ES-I3 (cell line): ENCODE data around the gene MYH7.
"Not testable (repeated sequence)": the region's sequence is repeated elsewhere in the genome, so short reads cannot be mapped to it uniquely, and the experiment has no call there.

Source experiments
- H3K36me3 ChIP-seq: 2 replicates; pipeline ENCODE4 v1.6.1; 2013; ENCODE audit warnings: mild to moderate bottlenecking, low read length, control low read depth, moderate library complexity; ENCODE audit not compliant: insufficient read depth
- H3K4me1 ChIP-seq: 2 replicates; pipeline ENCODE4 v1.6.1; 2013; ENCODE audit warnings: mild to moderate bottlenecking, control low read depth, low read length; ENCODE audit not compliant: insufficient read depth
- H3K9ac ChIP-seq: 2 replicates; pipeline ENCODE4 v1.6.1; 2013; ENCODE audit warnings: low read depth, mild to moderate bottlenecking, low read length, moderate library complexity
- H3K9me3 ChIP-seq: 2 replicates; pipeline ENCODE4 v1.6.1; 2013; ENCODE audit warnings: mild to moderate bottlenecking, low read length, moderate library complexity; ENCODE audit not compliant: control insufficient read depth, insufficient read depth

Gene MYH7

DNA sequence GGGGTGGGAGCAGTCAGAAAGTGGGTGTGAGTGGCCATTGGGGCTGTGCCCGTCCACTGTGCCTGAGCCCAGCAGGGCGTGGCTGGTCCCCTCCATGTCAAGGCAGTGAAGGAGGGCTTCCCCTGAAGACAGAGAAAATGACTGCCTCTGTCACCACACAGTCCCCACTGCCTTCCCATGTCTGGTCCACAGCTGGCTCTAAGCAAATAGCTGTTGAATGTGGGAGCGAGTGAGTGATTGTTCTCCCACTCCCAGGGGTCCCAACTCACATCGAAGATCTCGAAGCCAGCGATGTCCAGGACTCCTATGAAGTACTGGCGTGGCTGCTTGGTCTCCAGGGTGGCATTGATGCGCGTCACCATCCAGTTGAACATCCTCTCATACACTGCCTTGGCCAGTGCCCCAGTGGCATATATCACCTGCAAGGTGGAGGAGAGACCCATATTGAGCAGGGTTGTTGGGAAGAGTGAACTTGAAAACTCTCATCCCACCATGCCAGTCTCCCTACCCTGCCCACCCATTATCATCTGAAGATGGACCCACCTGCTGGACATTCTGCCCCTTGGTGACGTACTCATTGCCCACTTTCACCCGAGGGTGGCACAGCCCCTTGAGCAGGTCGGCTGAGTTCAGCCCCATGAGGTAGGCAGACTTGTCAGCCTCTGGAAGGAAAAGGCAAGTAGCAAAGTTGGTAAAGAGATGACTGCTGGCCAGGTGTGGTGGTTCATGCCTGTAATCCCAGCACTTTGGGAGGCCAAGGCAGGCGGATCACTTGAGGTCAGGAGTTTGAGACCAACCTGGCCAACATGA, 6.6 kb downstream of the MYH7 start:
- Histone ChIP-seq H3K36me3 (no peaks in the 10 kb centered on the region), H3K4me1 (no peaks in the 10 kb centered on the region), H3K9me3 (no peaks in the 10 kb centered on the region), H3K9ac (no peak overlapping the region)

DNA sequence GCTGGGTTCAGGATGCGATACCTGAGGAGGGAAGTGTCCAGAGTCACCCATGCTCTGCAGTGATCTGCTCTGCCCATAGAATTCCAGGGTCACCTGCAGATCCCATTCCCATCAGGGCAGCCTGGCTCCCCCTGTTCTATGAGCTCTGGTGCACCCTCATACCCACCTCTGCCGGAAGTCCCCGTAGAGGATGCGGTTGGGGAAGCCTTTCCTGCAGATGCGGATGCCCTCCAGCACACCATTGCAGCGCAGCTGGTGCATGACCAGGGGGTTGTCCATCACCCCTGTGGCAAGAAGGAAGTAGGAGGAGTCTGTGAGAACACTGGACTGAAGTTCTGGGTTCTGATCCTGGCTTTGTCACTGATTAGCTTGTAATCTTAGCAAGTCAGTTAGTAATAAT, 9.7 kb downstream of the MYH7 start:
- H3K9ac ChIP-seq, H3K4me1 ChIP-seq, H3K36me3 ChIP-seq, H3K9me3 ChIP-seq: not testable (repeated sequence)

DNA sequence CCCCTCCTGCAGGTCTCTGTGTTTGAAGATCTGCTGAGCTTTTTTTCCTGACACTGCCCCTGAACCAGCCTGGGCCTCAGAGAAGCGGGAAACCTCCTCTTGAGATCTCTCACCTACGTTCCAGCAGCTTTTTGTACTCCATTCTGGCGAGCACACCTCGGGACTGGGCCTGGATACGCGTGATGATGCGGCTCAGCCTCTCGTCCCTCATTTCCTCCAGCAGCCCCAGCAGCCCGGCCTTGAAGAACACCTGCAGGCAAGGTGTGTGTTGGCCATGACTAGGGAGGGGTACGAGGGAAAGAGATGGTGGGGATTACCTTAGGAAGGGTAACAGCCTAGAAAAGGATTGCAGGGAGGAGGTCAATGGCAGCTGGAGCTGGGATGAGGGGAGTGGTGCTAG, 10.3 kb downstream of the MYH7 start:
- Histone ChIP-seq H3K9me3 (no peaks in the 10 kb centered on the region), H3K36me3 (no peaks in the 10 kb centered on the region), H3K4me1 (no peaks in the 10 kb centered on the region), H3K9ac (no peak overlapping the region)

DNA sequence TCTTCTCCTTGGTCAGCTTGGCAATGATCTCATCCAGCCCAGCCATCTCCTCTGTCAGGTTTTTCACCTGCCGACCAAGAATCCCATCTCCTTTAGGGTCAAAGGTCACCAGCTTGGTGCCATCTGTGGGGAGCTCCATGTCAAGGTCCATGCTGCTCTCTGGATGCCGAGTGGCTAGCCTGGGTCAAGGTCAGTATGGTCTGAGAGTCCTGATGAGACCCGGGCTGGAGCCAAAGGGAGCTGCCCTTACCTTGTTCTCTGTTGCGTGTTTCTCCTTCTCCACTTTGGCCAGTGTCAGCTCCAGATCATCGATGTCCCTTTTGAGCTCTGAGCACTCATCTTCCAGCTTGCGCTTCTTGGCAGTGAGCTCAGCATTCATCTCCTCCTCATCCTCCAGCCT, 11.8 kb downstream of the MYH7 start:
- Histone ChIP-seq H3K36me3 (no peaks in the 10 kb centered on the region), H3K9me3 (no peaks in the 10 kb centered on the region), H3K4me1 (no peaks in the 10 kb centered on the region), H3K9ac (no peak overlapping the region)

DNA sequence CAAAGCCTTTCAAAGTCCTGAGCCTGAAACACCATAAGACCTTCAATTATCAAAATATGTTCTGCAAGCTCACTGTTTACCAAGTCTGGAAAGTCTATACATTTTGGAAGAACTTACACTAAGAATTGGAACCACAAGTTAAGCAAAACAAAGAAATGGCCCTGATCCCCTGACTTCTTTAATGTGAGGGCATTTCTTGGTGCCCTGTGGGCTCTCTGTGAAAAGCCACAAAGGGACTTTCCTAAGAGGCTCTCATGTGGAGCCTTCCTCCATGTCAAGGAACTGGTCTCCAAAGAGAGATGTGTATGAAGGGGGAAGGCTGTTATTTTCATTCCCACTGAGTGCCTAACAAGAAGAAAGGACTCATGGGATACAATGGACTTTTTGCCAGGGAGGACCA, 13.9 kb downstream of the MYH7 start:
- Histone ChIP-seq H3K4me1 (no peaks in the 10 kb centered on the region), H3K9ac (no peak overlapping the region), H3K36me3 (no peaks in the 10 kb centered on the region), H3K9me3 (no peaks in the 10 kb centered on the region)

DNA sequence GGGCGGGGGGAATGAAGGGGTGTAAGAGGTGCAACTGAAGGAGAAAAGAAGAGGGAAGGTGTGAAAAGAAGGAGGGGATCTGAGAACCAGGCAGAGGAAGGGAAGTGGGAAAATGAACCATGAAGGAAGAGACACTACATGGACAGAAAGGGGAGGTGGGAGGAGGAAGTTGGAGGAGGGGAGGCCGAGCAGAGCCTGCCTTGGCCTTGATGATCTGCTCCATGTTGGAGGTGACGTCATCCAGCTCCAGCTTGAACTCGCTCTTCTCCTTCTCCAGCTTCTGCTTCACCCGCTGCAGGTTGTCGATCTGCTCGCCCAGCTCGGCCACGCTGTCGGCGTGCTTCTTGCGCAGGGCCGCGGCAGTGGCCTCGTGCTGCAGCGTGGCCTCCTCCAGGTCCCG, 15.8 kb downstream of the MYH7 start:
- not testable (repeated sequence) for H3K9me3 ChIP-seq, H3K36me3 ChIP-seq, H3K4me1 ChIP-seq, H3K9ac ChIP-seq

DNA sequence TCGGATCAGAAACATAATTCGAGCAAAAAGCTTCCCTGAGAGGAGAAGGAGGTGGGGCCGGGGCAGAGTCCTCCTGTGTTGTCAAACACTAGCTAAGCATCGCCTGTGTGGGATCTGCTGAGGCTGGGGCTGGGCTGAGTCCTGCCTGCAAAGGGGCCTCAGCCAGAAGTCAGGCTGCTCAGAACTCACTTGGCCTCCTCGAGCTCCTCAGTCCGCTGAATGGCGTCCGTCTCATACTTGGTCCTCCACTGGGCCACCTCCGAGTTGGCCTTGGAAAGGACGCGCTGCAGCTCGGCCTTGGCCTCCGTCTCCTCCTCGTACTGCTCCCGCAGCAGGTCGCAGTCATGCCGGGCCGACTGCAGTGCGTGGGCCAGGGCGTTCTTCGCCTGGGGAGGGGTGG, 17.4 kb downstream of the MYH7 start:
- no peak overlapping the region for H3K9ac ChIP-seq
- H3K36me3 ChIP-seq: no peaks in the 10 kb centered on the region
- no peaks in the 10 kb centered on the region for H3K9me3 ChIP-seq
- no peaks in the 10 kb centered on the region for H3K4me1 ChIP-seq

DNA sequence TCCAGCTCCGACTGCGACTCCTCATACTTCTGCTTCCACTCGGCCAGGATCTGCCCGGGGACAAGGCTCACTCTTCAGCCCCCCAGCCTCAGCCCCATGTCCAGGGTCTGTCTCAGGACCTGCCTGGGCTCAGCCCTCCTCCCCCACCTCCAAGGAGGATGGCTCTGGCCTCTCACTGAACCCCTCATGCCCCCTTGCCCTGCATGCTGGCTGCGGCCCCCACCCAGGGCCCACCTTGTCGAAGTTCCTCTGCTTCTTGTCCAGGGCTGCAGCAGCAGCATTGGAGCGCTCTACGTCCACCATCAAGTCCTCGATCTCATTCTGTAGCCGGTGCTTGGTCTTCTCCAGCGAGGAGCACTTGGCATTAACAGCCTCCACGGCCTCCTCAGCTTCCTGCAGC, 18.2 kb downstream of the MYH7 start:
- H3K9me3 ChIP-seq, H3K36me3 ChIP-seq, H3K9ac ChIP-seq, H3K4me1 ChIP-seq: not testable (repeated sequence)

DNA sequence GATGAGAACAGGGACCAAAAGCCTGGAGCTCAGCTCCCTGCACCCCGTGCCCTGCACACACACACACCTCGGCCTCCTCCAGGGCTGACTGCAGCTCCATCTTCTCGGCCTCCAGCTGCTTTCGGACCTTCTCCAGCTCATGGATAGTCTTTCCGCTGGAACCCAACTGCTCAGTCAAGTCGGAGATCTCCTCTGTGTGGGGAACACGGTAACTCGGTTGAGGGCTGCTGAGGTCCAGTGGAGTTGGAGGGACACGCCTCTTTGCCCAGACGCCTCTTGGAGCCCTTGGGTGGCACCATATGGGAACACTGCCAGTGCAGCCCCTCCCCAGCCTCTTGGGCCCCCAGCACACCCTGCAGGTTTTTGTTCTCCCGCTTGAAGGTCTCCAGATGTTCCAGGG, 18.7 kb downstream of the MYH7 start:
- Histone ChIP-seq H3K9me3 (no peaks in the 10 kb centered on the region), H3K4me1 (no peaks in the 10 kb centered on the region), H3K36me3 (no peaks in the 10 kb centered on the region), H3K9ac (no peak overlapping the region)

DNA sequence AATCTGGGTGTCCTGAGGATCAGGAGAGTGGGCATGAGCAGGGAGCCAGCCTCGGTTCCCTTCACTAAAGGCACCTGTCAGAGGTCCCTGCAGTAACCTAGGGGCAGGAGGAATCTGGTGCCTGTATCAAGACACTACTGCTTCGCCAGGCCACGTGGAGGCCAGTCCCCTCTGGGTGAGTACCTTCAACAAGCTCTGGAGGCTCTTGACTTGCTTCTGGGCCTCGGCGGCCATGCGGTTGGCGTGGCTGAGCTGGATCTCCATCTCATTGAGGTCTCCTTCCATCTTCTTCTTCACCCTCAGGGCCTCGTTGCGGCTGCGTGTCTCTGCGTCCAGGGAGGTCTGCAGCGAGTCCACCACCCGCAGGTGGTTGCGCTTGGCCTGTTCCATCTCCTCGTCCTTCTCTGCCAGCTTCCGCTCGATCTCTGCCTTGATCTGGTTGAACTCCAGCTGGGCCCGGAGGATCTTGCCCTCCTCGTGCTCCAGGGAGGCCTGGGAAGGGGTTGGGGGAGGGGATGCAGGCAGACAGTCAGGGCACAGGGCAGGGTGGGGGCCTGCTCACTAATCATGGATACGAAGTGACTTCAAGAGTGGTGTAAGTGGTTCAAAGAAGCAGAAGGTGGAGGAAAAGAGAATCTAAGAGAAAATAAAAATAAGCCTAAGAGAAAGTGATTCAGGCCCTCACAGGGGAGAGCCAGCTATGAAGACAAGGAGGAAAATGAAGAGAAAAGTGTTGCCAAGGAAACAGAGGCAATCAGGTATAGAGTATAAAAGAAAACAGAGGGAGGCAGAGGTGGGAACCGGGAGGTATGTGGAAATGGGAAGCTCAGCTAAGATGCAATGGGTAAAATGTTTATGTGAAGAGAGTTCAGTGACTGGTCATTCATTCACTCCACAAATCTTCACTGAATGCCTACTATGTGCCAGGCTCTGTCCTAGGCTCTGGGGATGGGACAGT, 19.4 kb downstream of the MYH7 start:
- no peaks in the 10 kb centered on the region for H3K9me3 ChIP-seq
- no peak overlapping the region for H3K9ac ChIP-seq
- H3K36me3 ChIP-seq: no peaks in the 10 kb centered on the region
- H3K4me1 ChIP-seq: no peaks in the 10 kb centered on the region

DNA sequence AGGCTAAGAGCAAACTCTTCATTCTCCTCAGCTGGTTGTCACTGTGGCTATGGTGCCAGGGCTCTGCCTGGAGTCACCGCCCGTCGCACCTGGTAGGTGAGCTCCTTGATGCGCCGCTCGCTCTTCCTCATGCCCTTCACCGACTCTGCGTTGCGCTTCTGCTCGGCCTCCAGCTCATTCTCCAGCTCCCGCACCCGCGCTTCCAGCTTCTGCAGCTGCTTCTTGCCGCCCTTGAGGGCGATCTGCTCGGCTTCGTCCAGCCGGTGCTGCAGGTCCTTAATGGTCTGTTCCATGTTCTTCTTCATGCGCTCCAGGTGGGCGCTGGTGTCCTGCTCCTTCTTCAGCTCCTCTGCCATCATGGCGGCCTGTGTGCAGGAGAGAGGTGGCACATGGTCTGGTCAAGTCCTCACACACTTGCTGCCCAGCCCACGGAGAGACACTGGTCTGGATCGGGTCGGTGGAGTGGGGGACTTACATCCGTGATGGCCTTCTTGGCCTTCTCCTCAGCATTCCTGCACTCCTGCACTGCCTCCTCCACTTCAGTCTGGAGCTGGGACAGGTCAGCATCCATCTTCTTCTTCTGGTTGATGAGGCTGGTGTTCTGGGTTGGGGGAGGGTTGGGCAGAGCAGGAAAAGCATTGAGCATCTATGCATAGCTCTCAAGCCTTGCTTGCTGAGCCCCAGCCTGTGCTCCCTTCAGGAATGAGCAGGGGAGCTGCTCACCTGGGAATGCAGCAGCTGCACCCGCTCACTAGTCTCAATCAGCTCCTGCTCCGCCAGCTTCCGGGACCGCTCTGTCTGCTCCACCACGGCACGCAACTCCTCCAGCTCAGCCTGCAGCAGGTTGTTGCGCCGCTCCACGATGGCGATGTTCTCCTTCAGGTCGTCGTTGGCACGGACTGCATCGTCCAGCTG, 20.3 kb downstream of the MYH7 start:
- Histone ChIP-seq H3K4me1 (no peaks in the 10 kb centered on the region), H3K9me3 (no peaks in the 10 kb centered on the region), H3K36me3 (no peaks in the 10 kb centered on the region), H3K9ac (no peak overlapping the region)

DNA sequence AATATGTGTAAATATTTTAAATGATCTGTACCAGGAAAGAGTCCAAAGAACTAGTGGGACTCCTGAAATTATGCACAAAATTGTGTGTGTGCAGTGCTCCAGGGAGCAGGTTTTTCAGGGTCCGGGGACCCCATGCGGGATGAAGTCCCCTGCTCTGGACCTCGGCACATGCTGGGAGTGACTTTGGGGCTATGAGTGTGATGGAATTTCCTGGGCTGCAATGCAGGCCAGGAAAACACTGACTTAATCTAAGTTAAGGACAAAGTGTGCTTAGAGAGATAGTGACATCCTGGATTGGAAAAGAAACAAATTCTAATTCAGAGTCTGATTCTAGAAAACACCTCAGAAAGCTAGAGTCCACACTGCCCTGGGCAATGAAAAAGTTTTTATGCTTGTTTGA, 21.2 kb downstream of the MYH7 start:
- Histone ChIP-seq H3K4me1 (no peaks in the 10 kb centered on the region), H3K36me3 (no peaks in the 10 kb centered on the region), H3K9me3 (no peaks in the 10 kb centered on the region), H3K9ac (no peak overlapping the region)

DNA sequence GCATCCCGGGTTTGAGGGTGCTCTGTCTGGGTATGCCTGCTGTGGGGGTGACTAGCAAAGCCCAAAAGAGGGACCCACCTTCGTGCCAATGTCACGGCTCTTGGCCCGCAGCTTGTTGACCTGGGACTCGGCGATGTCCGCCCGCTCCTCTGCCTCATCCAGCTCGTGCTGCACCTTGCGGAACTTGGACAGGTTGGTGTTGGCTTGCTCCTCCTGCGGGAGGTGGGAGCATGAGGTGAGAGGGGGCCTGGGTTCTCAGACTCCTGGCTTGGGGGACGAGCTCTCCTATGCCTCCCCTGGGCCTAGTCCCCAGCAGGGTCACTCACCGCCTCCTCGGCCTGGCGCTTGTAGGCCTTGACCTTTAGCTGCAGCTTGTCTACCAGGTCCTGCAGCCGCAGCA, 21.8 kb downstream of the MYH7 start:
- Histone ChIP-seq H3K36me3 (no peaks in the 10 kb centered on the region), H3K9me3 (no peaks in the 10 kb centered on the region), H3K9ac (no peak overlapping the region), H3K4me1 (no peaks in the 10 kb centered on the region)
